GM19328 (cell line): Measurements from ENCODE around the gene ITGB7.
"Not testable (repeated sequence)": the region's sequence is repeated elsewhere in the genome, so short reads cannot be mapped to it uniquely, and the experiment has no call there.

ENCODE experiments used
- ATAC-seq: cut with Tn5 transposase; IDR thresholded peaks from one replicate; pipeline ENCODE4 v1.9.1; 2021; ENCODE audit warnings: mild to moderate bottlenecking, moderate library complexity; ENCODE audit not compliant: unreplicated experiment

ITGB7 gene

DNA sequence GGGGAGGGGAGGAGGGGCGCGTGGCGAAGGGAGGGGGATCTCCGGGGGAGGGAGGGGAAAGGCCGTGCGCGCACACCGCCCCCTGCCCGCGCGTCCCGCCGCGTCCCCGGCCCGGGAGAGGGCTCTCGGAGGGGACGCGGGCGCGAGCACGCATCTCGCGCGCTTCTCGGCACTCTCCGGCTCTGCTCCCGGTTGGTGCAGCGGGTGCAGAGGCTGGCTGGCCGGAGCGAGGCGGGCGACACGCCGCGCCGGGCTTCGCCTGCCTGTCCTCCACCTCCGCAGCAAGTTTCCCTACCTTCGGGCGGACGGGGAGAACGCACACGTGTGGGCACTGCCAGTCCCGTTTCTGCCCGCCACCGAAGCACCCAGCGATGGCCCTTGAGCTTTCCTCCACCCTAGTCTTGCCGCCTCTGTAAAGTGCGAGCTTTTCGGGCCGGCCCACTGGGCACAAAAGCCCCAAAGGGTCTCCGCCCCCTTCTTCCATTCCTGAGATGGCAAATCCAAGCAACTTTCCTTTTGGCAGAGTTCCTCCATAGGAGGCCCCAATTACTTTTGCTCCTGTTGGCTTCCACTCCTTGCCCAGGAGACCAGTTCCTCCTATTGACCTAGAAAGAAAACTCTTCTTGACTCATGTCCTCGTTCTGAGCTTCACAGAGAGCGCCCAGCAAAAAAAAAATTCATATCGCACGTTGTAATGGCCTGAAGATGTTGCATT is 26.0 kb downstream of the ITGB7 start:
- ATAC-seq, result peak; percentile 49

DNA sequence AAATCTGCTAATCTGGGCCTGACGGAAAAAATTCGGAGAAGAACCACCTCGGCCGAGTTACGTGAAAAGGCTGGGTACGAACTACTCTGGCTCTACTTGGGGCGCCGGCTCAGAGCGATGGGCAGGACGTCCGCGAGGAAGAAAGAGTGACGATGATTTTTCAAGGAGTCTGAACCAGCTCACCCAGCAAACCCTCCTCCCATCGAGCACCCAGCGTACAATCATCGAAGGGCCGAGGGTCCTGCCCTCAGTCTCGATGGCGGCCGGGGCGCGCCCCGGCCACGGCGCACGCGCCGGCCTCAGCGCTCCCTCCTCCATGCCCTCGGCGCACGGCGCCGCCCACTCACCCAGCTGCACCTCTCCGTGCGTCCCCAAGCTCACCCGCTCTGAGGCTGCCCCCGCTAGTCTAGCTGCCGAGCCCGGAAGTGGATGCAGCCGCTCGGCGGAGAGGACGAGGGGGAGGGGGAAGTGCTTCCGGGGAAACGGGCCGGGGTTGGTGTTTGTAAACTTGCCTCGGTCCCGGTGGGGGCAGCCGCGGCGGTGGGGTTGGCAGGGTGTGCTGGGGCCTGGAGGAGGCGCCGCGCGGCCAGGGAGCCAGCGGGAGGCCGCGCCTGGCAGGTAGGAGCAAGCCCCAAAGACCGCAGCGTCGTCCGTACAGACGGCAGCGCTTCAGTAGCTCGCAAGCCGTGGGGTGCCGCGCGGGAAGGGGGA is 26.7 kb downstream of the ITGB7 start, which contains the start of the genes CSAD and ZNF740:
TSS of gene CSAD (minus strand) at position 706 of the 711 bp plus-strand sequence. CDS start 7,455 bp downstream, outside the sequence.
TSS of gene ZNF740 (plus strand) at position 503 of the 711 bp plus-strand sequence. CDS start 1,262 bp downstream, outside the sequence.
- ATAC-seq, result peak; percentile 91

DNA sequence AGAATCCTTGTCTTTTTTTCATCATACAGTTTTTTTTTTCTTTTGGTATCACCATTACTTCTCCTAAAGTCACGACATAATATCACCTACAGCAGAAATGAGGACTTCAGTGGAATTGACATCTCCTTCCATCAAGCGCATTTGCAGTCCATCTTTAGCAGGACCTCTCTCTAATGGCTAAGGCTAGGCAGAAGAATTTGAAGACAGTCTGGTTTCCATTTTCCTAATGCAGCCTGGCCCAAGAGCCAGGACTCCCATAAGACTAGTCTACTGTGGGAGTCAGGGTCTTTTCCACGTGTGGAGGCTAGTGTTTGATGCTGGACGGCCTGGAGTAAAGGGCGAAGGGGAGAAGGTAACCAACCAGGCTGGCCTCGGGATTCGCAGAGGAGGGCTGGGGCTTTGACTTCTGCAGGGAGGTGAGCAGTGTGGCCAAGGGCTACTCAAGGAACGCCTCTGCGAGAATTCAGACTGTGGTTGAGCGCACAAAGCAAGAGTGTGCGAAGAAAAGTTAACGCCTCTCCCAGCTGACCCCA is 27.3 kb downstream of the ITGB7 start:
- no peak for ATAC-seq

DNA sequence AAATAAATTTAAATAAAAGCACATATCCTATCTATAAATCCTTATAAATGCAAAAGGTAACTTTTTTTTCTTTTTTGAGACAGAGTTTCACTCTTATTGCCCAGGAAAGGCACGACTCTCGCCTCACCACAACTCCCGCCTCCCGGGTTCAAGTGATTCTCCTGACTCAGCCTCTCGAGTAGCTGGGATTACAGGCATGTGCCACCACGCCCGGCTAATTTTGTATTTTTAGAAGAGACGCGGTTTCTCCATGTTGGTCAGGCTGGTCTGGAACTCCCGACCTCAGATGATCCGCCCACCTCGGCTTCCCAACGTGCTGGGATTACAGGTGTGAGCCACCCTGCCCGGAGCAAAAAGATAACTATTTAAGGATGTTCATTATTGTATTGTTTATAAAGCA is 28.2 kb downstream of the ITGB7 start:
- ATAC-seq, result not testable (repeated sequence)

DNA sequence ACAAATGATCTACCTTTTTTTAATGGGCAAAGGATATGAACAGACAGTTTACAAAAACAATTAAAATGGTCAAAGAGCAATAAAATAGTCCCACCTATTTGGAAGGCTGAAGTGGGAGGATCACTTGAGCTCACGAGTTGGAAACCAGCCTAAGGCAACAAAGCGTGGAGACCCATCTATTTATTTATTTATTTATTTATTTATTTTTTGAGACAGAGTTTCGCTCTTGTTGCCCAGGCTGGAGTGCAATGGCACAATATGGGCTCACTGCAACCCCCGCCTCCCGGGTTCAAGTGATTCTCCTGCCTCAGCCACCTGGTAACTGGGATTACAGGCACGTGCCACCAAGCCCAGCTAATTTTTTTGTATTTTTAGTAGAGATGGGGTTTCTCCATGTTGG is 29.6 kb downstream of the ITGB7 start:
- not testable (repeated sequence) for ATAC-seq

DNA sequence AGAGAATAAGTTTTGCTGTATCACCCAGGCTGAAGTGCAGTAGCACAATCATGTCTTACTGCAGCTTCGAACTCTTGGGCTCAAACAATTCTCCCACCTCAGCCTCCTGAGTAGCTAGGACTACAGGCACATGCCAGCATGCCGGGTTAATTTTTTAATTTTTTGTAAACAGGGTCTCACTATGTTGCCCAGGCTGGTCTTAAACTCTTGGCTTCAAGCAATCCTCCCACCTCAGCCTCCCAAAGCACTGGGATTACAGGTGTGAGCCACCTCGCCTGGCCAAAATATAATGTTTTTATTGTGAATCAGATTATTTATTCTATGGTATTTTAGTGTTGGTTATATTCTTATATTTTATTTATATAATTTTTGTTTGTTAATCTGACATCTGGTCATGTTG is 30.3 kb downstream of the ITGB7 start:
- no peak for ATAC-seq

DNA sequence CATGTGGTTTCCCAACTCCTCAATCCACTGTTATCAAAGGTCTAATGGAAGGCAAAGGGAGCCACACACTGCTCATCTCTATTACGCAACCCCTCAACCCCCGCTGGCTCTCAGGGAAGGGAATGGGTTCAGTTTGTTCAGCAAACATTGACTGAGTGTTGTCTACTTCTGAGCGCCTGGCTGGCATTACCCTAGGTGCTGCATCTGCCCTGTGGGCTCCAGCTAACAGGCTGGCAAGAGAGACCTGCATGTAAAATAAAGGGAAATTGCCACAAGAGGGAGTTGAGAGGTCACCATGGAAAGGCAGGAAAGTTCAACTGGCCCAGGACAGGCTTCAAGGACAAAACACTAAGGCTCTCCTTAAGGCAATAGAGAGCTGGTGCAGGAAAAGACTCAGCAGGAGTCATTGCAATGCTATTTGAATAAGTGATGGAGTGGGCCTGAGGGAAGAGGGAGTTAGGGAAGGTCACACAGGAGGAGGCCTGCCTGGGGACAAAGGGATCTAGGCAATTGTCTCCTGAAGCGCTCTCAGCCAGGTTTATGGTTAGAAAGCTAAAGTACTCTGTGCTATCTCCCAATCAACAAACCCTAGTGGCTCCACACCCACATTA is 32.1 kb downstream of the ITGB7 start:
- ATAC-seq, result no peak

DNA sequence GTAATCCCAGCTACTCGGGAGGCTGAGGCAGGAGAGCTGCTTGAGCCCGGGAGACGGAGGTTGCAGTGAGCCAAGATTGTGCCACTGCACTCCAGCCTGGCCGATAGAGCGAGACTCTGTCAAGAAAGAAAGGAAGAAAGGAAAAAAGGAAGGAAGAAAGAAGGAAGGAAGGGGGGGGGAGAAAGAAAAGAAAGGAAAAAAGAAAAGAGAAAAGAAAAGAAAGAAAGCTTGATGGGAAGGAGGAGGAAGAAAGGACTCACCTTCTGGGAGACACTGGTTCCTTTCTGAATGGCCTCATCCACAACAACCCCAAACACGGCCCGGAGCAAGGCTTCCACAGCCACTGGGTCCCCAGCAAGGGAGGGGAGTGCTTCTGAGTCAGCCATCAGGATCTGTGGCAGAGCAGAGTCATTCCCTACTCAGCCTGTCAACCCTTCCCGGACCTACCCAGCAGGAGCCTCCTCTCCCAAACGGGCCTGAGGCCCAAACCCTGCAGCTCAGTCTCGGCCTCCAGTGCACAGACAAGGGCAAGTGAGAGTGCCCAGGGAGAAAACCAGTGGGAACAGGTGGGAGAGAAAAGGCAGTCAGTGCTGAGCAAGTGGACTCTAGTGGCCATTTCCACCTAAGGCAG is 33.9 kb downstream of the ITGB7 start:
- ATAC-seq, result no peak

DNA sequence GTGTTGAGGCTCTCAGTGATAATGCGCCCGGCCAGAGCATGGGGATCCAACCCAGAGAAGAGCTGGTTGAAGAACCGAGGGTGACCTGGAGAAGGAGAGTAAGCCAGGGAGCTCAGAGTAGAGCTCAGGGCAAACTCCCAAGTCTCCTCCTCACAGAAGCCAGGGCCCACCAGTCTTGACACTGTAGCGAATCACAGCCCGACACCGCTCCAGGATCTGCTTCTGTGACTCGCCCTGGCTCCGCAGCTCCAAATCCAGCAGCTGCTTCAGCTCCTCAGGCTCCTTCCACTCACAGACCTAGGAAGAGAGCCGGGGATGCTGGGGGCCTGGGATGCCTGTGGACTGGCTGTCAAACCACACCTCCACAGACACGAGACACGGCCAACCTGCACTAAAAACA is 34.7 kb downstream of the ITGB7 start:
- ATAC-seq, result no peak

DNA sequence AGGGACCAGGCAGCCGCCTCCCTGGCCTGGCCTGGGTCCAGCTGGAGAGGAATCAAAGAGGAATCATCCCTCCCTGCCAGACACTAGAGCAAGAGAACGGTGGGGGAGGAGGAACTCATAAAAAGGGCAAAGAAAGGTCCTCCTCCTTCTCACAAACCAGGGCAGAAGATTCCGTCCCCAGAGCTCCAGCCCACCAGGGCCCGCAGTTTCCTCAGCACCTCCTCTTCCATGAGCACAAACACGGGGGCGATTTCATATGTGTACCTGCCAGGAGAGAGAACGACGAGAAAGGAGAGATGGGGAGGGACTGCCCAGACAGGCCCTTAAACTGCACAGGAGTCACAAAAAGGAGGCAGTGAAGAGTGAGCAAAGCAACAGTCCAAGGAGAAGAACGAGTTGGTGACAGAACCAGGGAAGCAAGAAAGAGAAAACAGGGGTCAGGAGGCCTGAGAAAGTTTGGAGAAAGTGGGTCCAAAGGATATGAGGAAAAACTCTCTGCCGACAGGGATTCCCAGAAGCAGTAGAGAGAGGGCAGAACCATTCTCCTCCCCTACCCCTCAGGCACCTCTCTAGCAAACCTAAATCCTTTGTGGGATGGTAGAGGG is 35.2 kb downstream of the ITGB7 start:
- no peak for ATAC-seq

DNA sequence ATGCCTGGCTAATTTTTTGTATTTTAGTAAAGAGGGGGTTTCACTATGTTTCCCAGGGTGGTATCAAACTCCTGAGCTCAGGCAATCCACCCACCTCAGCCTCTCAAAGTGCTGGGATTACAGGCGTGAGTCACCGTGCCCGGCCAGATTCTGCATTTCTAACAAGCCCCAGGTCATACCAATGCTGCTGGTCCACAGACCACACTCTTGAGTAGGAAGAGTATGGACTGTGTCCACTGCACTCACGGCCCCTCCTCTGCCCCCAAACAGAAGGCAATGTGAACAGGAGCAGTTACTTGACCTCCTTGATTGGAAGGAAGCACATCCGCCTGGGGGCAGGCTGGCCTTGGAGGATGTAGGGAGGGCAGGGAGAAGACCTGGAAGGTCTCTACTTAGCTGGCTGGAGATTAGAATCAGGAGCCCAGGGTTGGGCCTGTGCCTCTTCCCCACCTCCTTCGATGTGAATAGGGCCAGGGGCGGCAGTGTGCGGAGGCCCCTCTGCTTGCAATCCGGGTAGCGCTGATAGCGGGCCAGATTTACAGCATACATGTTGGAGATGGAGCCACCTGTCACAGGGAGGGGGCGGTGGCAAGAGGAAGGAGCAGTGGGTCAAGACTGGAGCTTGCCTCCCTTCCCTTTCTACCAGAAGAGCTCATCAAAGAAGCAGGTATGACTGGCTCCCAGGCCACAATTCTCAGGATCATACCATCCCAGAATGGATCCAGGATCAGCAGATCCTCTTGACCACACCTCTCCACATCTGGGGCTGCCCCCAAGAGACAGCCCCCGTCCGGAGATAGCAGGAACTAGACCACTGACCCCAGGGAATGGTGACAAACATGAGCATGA is 36.0 kb downstream of the ITGB7 start:
- ATAC-seq, result no peak

DNA sequence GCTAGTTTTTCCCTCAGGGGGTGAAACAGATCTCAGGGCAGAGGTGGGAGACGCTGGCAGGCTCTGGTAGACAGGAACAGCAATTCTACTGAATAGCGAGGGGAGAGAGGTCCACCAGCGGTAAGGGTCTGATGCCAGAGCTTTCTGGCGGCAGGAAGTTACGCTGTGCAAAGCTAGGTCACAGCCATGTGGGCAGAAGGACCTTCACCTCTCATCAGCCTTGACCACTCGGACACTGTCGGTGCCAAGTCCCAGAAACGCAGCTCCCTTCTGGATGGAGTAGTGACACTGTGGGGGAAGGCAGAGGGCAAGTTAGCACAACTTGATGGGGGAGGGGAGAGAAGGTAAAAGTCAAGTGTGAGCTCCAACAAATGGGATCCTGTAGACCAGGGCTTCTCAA is 36.8 kb downstream of the ITGB7 start:
- no peak for ATAC-seq

DNA sequence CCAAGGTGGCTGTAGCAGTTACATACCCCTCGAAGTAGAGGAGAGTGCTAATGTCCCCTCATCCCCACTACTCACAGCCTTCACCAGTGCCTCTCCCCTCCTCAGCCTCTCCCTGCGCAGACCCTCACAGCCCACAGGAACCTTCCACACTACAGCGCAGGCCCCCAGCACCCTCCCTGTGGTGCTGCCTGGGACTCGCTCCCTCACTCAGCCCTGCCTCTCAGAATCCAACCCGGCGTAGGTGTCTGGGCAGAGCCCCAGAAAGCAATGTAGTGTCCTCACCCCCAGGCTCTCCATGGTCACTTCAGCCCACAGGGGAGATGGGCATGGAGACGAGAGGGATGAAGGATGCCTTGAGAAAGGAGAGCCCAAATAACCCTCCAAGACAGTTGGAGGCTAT is 37.4 kb downstream of the ITGB7 start:
- ATAC-seq, result no peak

DNA sequence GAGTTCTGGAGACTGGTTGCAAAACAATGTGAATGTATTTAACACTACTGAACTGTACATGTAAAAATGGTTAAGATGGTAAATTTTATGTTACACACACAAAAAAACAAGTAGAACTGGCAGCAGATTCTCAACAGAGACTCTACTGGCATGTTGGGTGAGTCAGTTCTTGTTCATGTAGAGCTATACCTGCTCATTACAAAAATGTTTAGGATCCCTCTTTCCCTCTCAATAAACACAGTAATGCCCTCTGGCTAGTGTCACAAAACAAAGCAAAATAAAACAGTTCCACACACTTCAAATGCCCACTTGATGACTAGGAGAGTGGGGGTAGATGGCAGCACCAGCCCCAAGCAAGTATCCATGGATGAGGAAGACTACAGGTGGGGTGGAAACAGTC is 40.2 kb downstream of the ITGB7 start:
- no peak for ATAC-seq

DNA sequence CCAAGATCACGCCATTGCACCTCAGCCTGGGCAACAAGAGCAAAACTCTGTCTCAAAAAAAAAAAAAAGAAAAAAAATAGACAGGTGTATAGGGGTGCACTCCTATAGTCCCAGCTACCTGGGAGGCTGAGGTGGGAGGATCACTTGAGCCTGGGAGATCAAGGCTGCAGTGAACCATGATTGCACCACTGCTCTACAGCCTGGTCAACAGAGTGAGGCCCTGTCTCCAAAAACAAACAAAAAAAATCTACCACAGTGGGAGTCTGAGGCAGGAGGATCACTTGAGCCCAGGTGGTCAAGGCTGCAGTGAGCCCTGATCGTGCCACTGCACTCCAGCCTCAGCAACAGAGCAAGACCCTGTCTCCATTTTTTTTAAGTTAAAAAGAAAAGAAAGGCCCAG is 44.0 kb downstream of the ITGB7 start:
- not testable (repeated sequence) for ATAC-seq

DNA sequence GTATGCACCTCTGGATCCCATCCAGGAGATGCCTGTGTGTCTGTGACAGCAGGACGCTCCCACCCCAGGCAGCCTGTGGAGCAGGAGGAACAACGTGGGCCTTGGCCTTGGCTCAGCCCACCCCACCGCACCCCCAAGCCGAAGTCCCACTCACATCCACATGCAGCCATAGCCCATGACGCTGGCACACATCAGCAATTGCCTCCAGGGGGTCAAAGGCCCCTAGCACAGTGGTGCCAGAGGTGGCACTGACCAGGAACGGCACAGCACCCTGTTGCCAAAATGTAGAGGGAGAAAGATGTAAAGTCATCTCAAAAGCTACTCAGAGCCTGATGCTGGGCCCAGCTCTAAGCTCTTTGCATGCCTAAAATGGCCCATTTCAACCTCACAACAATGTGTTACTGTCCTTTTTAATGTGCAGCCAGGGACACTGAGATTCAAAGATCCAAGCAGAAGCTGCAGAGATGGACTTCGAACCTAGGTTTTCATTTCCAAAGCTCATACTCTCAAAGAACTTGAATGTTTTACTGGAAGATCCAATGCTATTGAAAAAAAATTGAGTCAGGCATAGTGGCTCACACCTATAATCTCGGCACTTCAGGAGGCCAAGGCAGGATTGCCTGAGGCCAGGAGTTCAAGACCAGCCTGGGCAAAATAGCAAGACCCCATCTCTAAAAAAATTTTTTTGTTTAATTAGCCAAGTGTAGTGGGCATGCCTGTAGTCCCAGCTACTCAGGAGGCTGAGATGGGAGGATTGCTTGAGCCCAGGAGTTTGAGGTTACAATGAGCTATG is 45.7 kb downstream of the ITGB7 start:
- no peak for ATAC-seq

DNA sequence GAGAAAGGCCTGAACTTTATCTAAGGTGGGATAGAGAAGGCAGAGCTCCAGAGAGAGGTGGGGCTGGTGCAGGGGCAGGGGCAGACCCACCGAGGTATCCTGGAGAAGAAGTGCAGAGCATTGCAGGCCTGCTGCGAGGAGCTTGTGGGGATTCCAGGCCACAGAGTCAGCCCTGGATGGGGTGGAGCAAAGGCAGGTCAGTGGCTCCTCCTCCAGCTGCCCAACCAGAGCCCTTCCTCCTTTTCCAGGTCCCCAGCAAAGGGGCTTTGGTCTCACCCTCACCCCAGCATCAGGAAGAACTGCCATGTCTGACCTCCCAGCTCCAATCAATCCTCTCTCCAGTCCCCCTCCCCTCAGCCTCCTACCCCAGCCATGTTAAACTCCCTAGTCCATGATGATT is 46.4 kb downstream of the ITGB7 start:
- no peak for ATAC-seq

DNA sequence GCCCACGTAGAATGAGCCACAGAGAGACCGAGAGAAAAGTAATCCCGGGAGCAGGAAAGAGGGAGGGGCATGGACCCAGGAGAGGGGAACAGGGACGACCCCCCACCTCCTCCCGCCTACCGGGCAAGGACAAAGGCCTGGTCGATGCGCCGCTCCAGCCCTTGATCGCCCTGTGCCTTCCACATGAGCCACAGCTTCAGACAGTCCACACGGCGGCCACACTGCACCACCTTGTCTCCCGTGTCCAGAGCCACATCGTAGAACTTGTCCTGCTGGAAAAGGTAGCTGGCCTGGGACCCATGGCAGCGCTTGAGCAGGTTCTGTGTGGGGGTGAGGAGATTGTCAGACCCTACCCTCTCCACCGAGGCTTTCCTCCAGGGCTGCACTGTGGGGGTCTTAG is 47.1 kb downstream of the ITGB7 start:
- ATAC-seq, result no peak

DNA sequence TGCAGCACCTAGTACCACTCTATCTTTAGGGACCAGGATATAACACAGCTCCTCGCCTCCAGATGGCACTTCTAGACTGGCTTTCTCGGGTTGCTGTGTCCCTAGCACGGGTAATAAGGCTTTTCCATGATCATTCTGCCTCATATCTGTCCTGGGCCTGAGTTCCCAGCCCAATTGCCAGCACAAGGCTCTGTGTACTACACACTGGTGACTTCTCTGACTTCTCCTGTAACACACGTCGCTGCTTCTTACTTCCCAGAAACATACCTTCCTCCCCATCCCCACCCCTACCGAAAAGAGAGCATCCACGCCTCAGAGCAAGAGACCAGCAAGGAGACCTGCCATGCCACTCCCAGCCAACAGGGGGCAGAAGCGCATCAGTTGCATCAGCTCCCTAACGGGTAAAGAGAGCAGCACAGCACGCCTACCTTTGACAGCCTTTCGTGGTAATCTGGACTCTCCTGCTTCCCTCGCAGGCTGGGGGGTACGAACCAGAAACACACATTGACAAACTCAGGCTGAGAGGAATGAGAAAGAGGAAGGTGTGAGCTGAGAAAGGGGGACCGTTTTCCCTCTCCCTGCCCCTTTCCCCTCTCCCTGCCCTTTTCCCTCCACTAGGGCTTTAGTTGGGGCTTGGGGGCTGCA is 47.7 kb downstream of the ITGB7 start:
- no peak for ATAC-seq
